SH-SY5Y (cell line): ENCODE data around the gene DLL4.

ENCODE experiments used
- GATA2 ChIP-seq: IDR thresholded peaks from 2 replicates; pipeline ENCODE4 v1.6.1; 2011; ENCODE audit warnings: mild to moderate bottlenecking, low read depth, low read length
- GATA3 ChIP-seq: IDR thresholded peaks from 2 replicates; pipeline ENCODE4 v1.6.1; 2011; ENCODE audit warnings: low read depth, mild to moderate bottlenecking, low read length, moderate library complexity

DNA sequence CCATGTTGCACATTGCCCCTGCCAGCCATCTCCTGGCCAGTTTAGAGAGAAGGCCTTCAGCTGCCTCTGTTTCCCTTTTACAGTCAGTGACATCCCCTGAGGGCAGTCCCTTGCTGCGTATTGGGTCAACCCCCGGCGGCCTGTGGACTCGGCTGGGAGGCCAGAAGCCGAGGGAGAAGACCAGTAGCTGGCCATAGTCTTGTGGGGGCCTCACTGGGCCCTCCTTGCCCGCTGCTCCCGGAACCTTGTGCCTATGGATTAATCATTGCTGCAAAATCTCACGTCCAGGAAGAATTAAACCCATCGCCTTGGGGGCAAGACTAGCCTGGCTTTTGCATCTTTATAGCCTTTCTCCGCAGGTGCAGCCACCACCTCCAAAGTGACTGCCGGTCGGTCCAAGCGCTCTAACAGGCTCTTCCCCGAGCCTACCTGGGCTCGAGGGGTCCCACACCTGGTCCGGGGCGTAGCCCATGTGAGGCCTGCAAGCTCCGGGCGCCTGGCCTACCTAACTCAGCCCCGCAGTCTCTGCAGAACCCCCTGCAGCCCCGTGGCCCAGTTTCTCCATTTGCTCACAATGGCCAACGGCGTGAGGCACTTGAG, 23.3 kb downstream of the DLL4 start:
- no peak for TF ChIP-seq GATA2
- TF ChIP-seq GATA3 = no peak
